SK-N-SH treated with all-trans-retinoic acid at 6 μM for 48 hours (cell line): ENCODE measurements around the gene DOCK9.

Experiments
- ATAC-seq: fragments of 200-7000 bp; cut with Tn5 transposase; 3 replicates; pipeline ENCODE4 v1.9.1; 2020; ENCODE audit warnings: mild to moderate bottlenecking, moderate library complexity
- ARNTL ChIP-seq: fragments of 450-650 bp; formaldehyde crosslinking; IDR thresholded peaks from 2 replicates; pipeline ENCODE4 v1.5.0; 2020; ENCODE audit warnings: low read depth, mild to moderate bottlenecking, moderate library complexity, borderline replicate concordance
- BACH2 ChIP-seq: fragments of 250-450 bp; sonication (Bioruptor Pico); IDR thresholded peaks from 2 replicates; pipeline ENCODE4 v1.9.0; 2021; ENCODE audit warnings: mild to moderate bottlenecking, borderline replicate concordance
- CREB5 ChIP-seq: fragments of 250-450 bp; sonication (Bioruptor Pico); IDR thresholded peaks from 2 replicates; pipeline ENCODE4 v1.5.1; 2020; ENCODE audit warnings: low read depth, mild to moderate bottlenecking, moderate library complexity
- ESRRG ChIP-seq: fragments of 250-450 bp; sonication (Bioruptor Pico); IDR thresholded peaks from 2 replicates; pipeline ENCODE4 v1.6.1; 2021; ENCODE audit warnings: mild to moderate bottlenecking
- GLIS3 ChIP-seq: fragments of 250-450 bp; sonication (Bioruptor Pico); IDR thresholded peaks from 2 replicates; pipeline ENCODE4 v1.5.0; 2020; ENCODE audit warnings: mild to moderate bottlenecking, moderate library complexity
- ISL1 ChIP-seq: fragments of 250-450 bp; sonication (Bioruptor Pico); IDR thresholded peaks from 2 replicates; pipeline ENCODE4 v2.1.2; 2022; ENCODE audit warnings: mild to moderate bottlenecking, moderate library complexity
- OSR1 ChIP-seq: fragments of 250-450 bp; sonication (Bioruptor Pico); IDR thresholded peaks from 2 replicates; pipeline ENCODE4 v1.8.0; 2022; ENCODE audit warnings: moderate library complexity, mild to moderate bottlenecking, inconsistent platforms
- PATZ1 ChIP-seq: fragments of 250-450 bp; sonication (Bioruptor Pico); IDR thresholded peaks from 2 replicates; pipeline ENCODE4 v1.8.0; 2020; ENCODE audit warnings: mild to moderate bottlenecking, moderate library complexity, borderline replicate concordance
- POU6F1 ChIP-seq: fragments of 250-450 bp; sonication (Bioruptor Pico); IDR thresholded peaks from 2 replicates; pipeline ENCODE4 v1.8.0; 2021; ENCODE audit warnings: low read depth, mild to moderate bottlenecking, moderate library complexity, borderline replicate concordance
- PPARA ChIP-seq: fragments of 250-450 bp; sonication (Bioruptor Pico); IDR thresholded peaks from 2 replicates; pipeline ENCODE4 v1.5.0; 2020; ENCODE audit warnings: mild to moderate bottlenecking, borderline replicate concordance
- RARB ChIP-seq: fragments of 250-450 bp; sonication (Bioruptor Pico); IDR thresholded peaks from 2 replicates; pipeline ENCODE4 v1.8.0; 2021; ENCODE audit warnings: mild to moderate bottlenecking, moderate library complexity
- ZC3H10 ChIP-seq: fragments of 250-450 bp; sonication (Bioruptor Pico); IDR thresholded peaks from 2 replicates; pipeline ENCODE4 v1.5.1; 2021; ENCODE audit warnings: mild to moderate bottlenecking, moderate library complexity
- ZFP3 ChIP-seq: fragments of 250-450 bp; sonication (Bioruptor Pico); IDR thresholded peaks from 2 replicates; pipeline ENCODE4 v1.5.0; 2020; ENCODE audit warnings: mild to moderate bottlenecking, moderate library complexity
- ZFP30 ChIP-seq: fragments of 450-650 bp; formaldehyde crosslinking; IDR thresholded peaks from 2 replicates; pipeline ENCODE4 v1.5.0; 2022; ENCODE audit warnings: mild to moderate bottlenecking, moderate library complexity
- ZNF565 ChIP-seq: fragments of 450-650 bp; formaldehyde crosslinking; conservative IDR thresholded peaks from 2 replicates; pipeline ENCODE4 v1.5.0; 2020; ENCODE audit warnings: low read depth, mild to moderate bottlenecking, moderate library complexity
- ZNF70 ChIP-seq: fragments of 450-650 bp; formaldehyde crosslinking; IDR thresholded peaks from 2 replicates; pipeline ENCODE4 v1.5.0; 2020; ENCODE audit warnings: mild to moderate bottlenecking, moderate library complexity
- ZNF8 ChIP-seq: fragments of 450-650 bp; formaldehyde crosslinking; IDR thresholded peaks from 2 replicates; pipeline ENCODE4 v1.5.0; 2020; ENCODE audit warnings: mild to moderate bottlenecking, moderate library complexity
- TF ChIP-seq, protein P1 (sequence below): fragments of 250-450 bp; sonication (Bioruptor Pico); IDR thresholded peaks from 2 replicates; pipeline ENCODE4 v1.5.0; 2020; ENCODE audit warnings: mild to moderate bottlenecking, moderate library complexity

Gene DOCK9

GRCh38 chr13:98837896-98838295 is 140.0 kb downstream of the DOCK9 start:
- no peak for TF ChIP-seq ZNF70 (CRISPR knock-in tag)
- TF ChIP-seq GLIS3 = no peak
- no peak for TF ChIP-seq ZFP30 (CRISPR knock-in tag)
- TF ChIP-seq PPARA (CRISPR knock-in tag) = no peak
- TF ChIP-seq ESRRG = no peak
- TF ChIP-seq ISL1 (CRISPR knock-in tag) = no peak
- no peak for TF ChIP-seq ZC3H10 (CRISPR knock-in tag)
- no peak for TF ChIP-seq OSR1 (CRISPR knock-in tag)
- no peak for TF ChIP-seq ARNTL (CRISPR knock-in tag)
- TF ChIP-seq BACH2 = no peak
- TF ChIP-seq ZNF8 = no peak
- no peak for TF ChIP-seq POU6F1
- no peak for TF ChIP-seq RARB (CRISPR knock-in tag)
- TF ChIP-seq, protein P1, sequence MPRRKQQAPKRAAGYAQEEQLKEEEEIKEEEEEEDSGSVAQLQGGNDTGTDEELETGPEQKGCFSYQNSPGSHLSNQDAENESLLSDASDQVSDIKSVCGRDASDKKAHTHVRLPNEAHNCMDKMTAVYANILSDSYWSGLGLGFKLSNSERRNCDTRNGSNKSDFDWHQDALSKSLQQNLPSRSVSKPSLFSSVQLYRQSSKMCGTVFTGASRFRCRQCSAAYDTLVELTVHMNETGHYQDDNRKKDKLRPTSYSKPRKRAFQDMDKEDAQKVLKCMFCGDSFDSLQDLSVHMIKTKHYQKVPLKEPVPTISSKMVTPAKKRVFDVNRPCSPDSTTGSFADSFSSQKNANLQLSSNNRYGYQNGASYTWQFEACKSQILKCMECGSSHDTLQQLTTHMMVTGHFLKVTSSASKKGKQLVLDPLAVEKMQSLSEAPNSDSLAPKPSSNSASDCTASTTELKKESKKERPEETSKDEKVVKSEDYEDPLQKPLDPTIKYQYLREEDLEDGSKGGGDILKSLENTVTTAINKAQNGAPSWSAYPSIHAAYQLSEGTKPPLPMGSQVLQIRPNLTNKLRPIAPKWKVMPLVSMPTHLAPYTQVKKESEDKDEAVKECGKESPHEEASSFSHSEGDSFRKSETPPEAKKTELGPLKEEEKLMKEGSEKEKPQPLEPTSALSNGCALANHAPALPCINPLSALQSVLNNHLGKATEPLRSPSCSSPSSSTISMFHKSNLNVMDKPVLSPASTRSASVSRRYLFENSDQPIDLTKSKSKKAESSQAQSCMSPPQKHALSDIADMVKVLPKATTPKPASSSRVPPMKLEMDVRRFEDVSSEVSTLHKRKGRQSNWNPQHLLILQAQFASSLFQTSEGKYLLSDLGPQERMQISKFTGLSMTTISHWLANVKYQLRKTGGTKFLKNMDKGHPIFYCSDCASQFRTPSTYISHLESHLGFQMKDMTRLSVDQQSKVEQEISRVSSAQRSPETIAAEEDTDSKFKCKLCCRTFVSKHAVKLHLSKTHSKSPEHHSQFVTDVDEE (CRISPR knock-in tag) = no peak
- ATAC-seq = no peak

GRCh38 chr13:98835156-98835555 is 142.7 kb downstream of the DOCK9 start:
- TF ChIP-seq ZFP3 (CRISPR knock-in tag) (no peak), ISL1 (CRISPR knock-in tag) (no peak), POU6F1 (no peak), GLIS3 (no peak), PATZ1 (no peak), ESRRG (no peak), PPARA (CRISPR knock-in tag) (no peak), RARB (CRISPR knock-in tag) (no peak), CREB5 (CRISPR knock-in tag) (no peak), ZNF565 (CRISPR knock-in tag) (no peak)
- TF ChIP-seq, protein P1 (CRISPR knock-in tag) = no peak
- TF ChIP-seq, all 23 proteins: peak for 0
- no peak for ATAC-seq
